Hematopoietic multipotent progenitor cell treated with erythropoietin and hydrocortisone succinate and interleukin-3 and kit ligand, for 4 days (in vitro differentiated cells): ENCODE data around the gene TBX15.

Source experiments
- DNase-seq: peaks from one replicate; pipeline ENCODE4 v3.0.0-alpha.2; 2015

TBX15 gene

GRCh38 chr1:119001181-119002027 is 13.3 kb upstream of the TBX15 start:
- DNase-seq, result no peak

GRCh38 chr1:119000371-119001180 is 12.4 kb upstream of the TBX15 start:
- DNase-seq, result no peak

GRCh38 chr1:118999348-119000071 is 11.4 kb upstream of the TBX15 start:
- DNase-seq, result no peak

- no peak for DNase-seq
Observed at GRCh38 chr1:118998171-118998570, 10.0 kb upstream of the TBX15 start.

- no peak for DNase-seq
Observed at GRCh38 chr1:118997225-118997624, 9.1 kb upstream of the TBX15 start.

GRCh38 chr1:118995312-118996016 is 7.3 kb upstream of the TBX15 start:
- no peak for DNase-seq

GRCh38 chr1:118993700-118994026 is 5.5 kb upstream of the TBX15 start:
- DNase-seq, result no peak

- DNase-seq, result no peak
Observed at GRCh38 chr1:118992868-118993699, 4.9 kb upstream of the TBX15 start.

- DNase-seq, result no peak
Observed at GRCh38 chr1:118992237-118992825, 4.2 kb upstream of the TBX15 start.

GRCh38 chr1:118991448-118991847 is 3.3 kb upstream of the TBX15 start:
- no peak for DNase-seq

- DNase-seq, result no peak
Observed at GRCh38 chr1:118990513-118991152, 2.5 kb upstream of the TBX15 start.

GRCh38 chr1:118989878-118990378 is 1.8 kb upstream of the TBX15 start:
- peak; percentile 46 for DNase-seq

GRCh38 chr1:118989006-118989815 is 1.1 kb upstream of the TBX15 start:
- DNase-seq, result no peak

- DNase-seq, result no peak
Observed at GRCh38 chr1:118987468-118988185, 516 bp downstream of the TBX15 start.

- DNase-seq, result no peak
Observed at GRCh38 chr1:118986555-118987467, 1.3 kb downstream of the TBX15 start.

- DNase-seq, result no peak
Observed at GRCh38 chr1:118985640-118986554, 2.2 kb downstream of the TBX15 start.
